Uterus (tissue), 2 donors: ENCODE results near the gene KLF15.

Source experiments
- POLR2A ChIP-seq, 2 donors: fragments of 450-650 bp; IDR thresholded peaks; one replicate each; pipeline ENCODE4 v1.6.1; 2016; ENCODE audit warnings: antibody characterized with exemption in 2 of 2, mild to moderate bottlenecking in 1 of 2, moderate library complexity in 1 of 2
- TF ChIP-seq, protein P1 (sequence below), 4 experiments: fragments of 200-600 bp in 2 of 4; fragments of 450-650 bp in 2 of 4; sonication (generic) in 2 of 4; IDR thresholded peaks; one replicate each; pipeline ENCODE4 v1.5.1; 2016 to 2019; ENCODE audit warnings: antibody characterized with exemption in 4 of 4, mild to moderate bottlenecking in 2 of 4, moderate library complexity in 1 of 4

DNA sequence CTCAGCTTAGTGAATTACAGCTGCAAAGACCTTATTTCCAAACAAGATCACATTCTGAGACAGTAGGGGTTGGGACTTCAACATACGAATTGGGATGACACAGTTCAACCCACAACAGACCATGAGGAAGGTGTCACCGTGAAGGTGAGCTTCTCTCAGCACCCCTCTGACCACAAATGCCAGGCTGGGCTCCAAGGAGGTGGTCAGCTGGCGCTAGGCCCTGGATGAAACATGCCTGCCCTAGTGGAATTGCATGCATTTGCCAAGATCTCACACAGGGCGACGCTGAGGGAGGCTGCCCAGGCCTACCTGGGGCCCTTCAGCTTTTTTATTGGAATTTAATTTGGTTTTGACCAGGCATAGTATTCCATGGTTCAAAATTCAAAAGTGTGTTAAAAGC is 39.3 kb upstream of the KLF15 start:
- TF ChIP-seq, protein P1, sequence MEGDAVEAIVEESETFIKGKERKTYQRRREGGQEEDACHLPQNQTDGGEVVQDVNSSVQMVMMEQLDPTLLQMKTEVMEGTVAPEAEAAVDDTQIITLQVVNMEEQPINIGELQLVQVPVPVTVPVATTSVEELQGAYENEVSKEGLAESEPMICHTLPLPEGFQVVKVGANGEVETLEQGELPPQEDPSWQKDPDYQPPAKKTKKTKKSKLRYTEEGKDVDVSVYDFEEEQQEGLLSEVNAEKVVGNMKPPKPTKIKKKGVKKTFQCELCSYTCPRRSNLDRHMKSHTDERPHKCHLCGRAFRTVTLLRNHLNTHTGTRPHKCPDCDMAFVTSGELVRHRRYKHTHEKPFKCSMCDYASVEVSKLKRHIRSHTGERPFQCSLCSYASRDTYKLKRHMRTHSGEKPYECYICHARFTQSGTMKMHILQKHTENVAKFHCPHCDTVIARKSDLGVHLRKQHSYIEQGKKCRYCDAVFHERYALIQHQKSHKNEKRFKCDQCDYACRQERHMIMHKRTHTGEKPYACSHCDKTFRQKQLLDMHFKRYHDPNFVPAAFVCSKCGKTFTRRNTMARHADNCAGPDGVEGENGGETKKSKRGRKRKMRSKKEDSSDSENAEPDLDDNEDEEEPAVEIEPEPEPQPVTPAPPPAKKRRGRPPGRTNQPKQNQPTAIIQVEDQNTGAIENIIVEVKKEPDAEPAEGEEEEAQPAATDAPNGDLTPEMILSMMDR (IDR thresholded peaks at IDR 0.05): no peak
- no peak for TF ChIP-seq POLR2A (IDR thresholded peaks at IDR 0.05)
